ENCODE measurements around the gene HPSE. TPM values are rescaled to one million over a fixed set of nuclear protein-coding genes. Genes with fewer than 3 reads are reported as not detected.
A peak's percentile ranks its signal among the peaks of the same experiment; 100 is the strongest.

HPSE gene
- 0.69 and 3.8 TPM in 2 replicates for total RNA-seq

- H3K4me3 ChIP-seq (ENCODE audit: low read depth, low read length) = peak within 1 kb of the TSS; percentile 55
- no peak for TF ChIP-seq CTCF (conservative IDR thresholded peaks at IDR 0.05; ENCODE audit: low read depth, low read length)
- no peak for DNase-seq (ENCODE audit: low read depth)
These were observed at the start of gene HPSE for GRCh38 chr4:83334425-83335241. Gene HPSE, minus strand, starts transcription at chr4:83334848. Its CDS starts 66 bp downstream, at chr4:83334782.

GRCh38 chr4:83382850-83383249, 48.2 kb upstream of the HPSE start:
- TF ChIP-seq CTCF (conservative IDR thresholded peaks at IDR 0.05; ENCODE audit: low read depth, low read length) = no peak
- H3K4me3 ChIP-seq (ENCODE audit: low read depth, low read length) = no peak overlapping the region
- DNase-seq (ENCODE audit: low read depth) = no peak

GRCh38 chr4:83381173-83381572, 46.5 kb upstream of the HPSE start:
- no peak for TF ChIP-seq CTCF (conservative IDR thresholded peaks at IDR 0.05; ENCODE audit: low read depth, low read length)
- H3K4me3 ChIP-seq (ENCODE audit: low read depth, low read length) = no peak overlapping the region
- no peak for DNase-seq (ENCODE audit: low read depth)

DNA sequence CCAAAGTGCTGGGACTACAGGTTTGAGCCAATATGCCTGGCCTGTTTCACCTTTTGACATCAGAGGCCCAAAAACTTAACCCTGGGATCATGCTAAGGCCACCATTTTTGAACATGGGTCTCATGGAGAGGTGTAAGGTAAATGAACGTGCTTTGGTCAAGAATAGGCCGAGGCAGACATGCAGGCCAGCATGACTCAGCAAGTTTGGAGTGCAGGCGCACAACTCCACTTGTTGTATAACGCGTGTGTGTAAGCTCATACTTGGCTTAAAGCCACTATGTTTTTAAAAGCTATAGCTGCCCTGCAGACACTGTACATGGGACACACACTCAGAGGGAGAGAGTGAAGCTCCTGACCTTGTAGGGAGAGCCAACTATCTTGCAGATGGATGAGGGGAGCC, 43.8 kb upstream of the HPSE start:
- no peak overlapping the region for H3K4me3 ChIP-seq (ENCODE audit: low read depth, low read length)
- no peak for TF ChIP-seq CTCF (conservative IDR thresholded peaks at IDR 0.05; ENCODE audit: low read depth, low read length)
- no peak for DNase-seq (ENCODE audit: low read depth)

GRCh38 chr4:83372931-83373330, 38.3 kb upstream of the HPSE start:
- no peak overlapping the region for H3K4me3 ChIP-seq (ENCODE audit: low read depth, low read length)

GRCh38 chr4:83371936-83372335, 37.3 kb upstream of the HPSE start:
- H3K4me3 ChIP-seq (ENCODE audit: low read depth, low read length) = no peak overlapping the region
- TF ChIP-seq CTCF (conservative IDR thresholded peaks at IDR 0.05; ENCODE audit: low read depth, low read length) = no peak
- peak; percentile 76 for DNase-seq (ENCODE audit: low read depth)

More at GRCh38 chr4:83372931-83373330, 38.3 kb upstream of the HPSE start:
- no peak for DNase-seq (ENCODE audit: low read depth)
- no peak for TF ChIP-seq CTCF (conservative IDR thresholded peaks at IDR 0.05; ENCODE audit: low read depth, low read length)

DNA sequence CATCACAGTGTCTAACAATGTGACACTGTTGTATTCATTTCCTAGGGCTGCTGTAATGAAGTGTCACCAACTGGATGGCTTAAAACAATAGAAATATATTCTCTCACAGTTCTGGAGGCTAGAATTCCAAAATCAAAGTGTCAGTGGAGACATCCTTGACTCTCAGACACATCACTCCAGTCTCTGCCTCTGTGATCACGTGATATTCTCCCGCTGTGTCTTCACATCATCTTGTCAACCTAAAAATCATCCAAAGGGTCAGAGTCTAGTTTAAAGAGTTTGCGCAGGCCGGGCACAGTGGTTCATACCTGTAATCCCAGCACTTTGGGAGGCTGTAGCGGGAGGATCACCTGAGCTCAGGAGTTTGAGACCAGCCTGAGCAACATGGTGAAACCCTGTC, 36.6 kb upstream of the HPSE start:
- no peak for DNase-seq (ENCODE audit: low read depth)
- TF ChIP-seq CTCF (conservative IDR thresholded peaks at IDR 0.05; ENCODE audit: low read depth, low read length) = no peak
- no peak overlapping the region for H3K4me3 ChIP-seq (ENCODE audit: low read depth, low read length)
